GM23248 (cell line): ENCODE measurements around the gene MT1A.

Experiments used
- EZH2 ChIP-seq: fragments of 200-600 bp; sonication (generic); IDR thresholded peaks from 2 replicates; pipeline ENCODE4 v1.6.1; 2018; ENCODE audit warnings: antibody characterized with exemption, mild to moderate bottlenecking; ENCODE audit not compliant: insufficient read depth, poor library complexity, severe bottlenecking
- EZH2phosphoT487 ChIP-seq: fragments of 200-600 bp; sonication (generic); IDR thresholded peaks from 2 replicates; pipeline ENCODE4 v1.6.1; 2018; ENCODE audit warnings: antibody characterized with exemption, moderate library complexity, mild to moderate bottlenecking, low read depth; ENCODE audit not compliant: insufficient read depth

DNA sequence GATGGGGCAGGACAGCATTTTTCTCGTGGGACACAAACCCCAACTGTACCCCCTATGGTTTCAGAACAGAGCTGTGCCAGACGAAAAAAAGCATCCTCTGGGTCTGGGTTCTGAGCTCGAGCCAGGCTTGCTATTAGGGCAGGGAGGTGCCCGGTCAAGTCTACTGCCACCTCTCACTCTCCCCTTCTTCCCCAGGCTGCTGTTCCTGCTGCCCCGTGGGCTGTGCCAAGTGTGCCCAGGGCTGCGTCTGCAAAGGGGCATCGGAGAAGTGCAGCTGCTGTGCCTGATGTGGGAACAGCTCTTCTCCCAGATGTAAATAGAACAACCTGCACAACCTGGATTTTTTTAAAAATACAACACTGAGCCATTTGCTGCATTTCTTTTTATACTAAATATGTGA, 11.8 kb upstream of the MT1A start:
- TF ChIP-seq EZH2phosphoT487, result no peak
- TF ChIP-seq EZH2, result no peak
